ENCODE results near the gene UHRF2. TPM values are rescaled to one million over a fixed set of nuclear protein-coding genes. Genes with fewer than 3 reads are reported as not detected.

Gene UHRF2
- total RNA-seq, 6 donors from 2014 or later: 30.4 to 110 (median 36.1) TPM

GRCh38 chr9:6471231-6471850 lies 58.3 kb downstream of the UHRF2 start:
- H3K27ac ChIP-seq: no peak overlapping the region
- ATAC-seq (ENCODE audit: low FRiP score in 2 of 2): no peak
- H3K36me3 ChIP-seq: peaks cover 0 to 10% (median 0%) of the 10 kb centered on the region in 4 donors
- no peak for DNase-seq
- TF ChIP-seq POLR2AphosphoS5 (IDR thresholded peaks at IDR 0.05): no peak
- WGBS, 2 donors: 80 to 89% methylated on average over 1 to 2 of the region's 2 CpGs
- H3K27me3 ChIP-seq: no peaks in the 10 kb centered on the region
- H3K4me3 ChIP-seq: no peak overlapping the region
- no peaks in the 10 kb centered on the region for H3K9me3 ChIP-seq
- H3K4me1 ChIP-seq: no peaks in the 10 kb centered on the region

GRCh38 chr9:6473151-6473550 lies 60.2 kb downstream of the UHRF2 start:
- Histone ChIP-seq H3K9me3 (no peaks in the 10 kb centered on the region), H3K27ac (no peak overlapping the region), H3K27me3 (no peaks in the 10 kb centered on the region), H3K36me3 (peaks cover 0 to 26% (median 3%) of the 10 kb centered on the region in 4 donors), H3K4me1 (no peaks in the 10 kb centered on the region), H3K4me3 (no peak overlapping the region)
- WGBS, 2 donors: 85 to 88% methylated on average over 2 of the region's 2 CpGs
- DNase-seq: no peak
- TF ChIP-seq POLR2AphosphoS5 (IDR thresholded peaks at IDR 0.05) (no peak), CTCF (IDR thresholded peaks at IDR 0.05) (no peak), POLR2A (IDR thresholded peaks at IDR 0.05) (no peak), EP300 (IDR thresholded peaks at IDR 0.05) (no peak)
- ATAC-seq (ENCODE audit: low FRiP score in 2 of 2): no peak

- peaks cover 2 to 60% (median 25%) of the 10 kb centered on the region in 4 donors for H3K36me3 ChIP-seq
Measured at GRCh38 chr9:6479959-6480358, 67.0 kb downstream of the UHRF2 start.

DNA sequence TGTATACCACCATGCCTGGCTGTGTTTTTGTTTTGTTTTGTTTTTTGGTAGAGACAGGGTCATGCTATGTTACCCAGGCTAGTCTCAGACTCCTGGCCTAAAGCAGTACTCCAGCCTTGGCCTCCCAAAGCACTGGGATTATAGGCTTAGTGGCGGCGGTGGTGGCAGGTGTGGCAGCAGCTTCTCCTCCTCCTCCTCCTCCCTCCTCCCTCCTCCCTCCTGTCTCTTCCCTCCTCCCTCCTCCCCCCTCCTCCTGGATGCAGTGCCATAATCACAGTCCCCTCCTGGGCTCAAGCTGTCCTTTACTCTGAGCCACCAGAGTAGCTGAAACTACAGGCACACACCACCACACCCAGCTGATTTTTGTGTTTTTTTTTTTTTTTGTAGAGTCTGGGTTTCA lies 71.2 kb downstream of the UHRF2 start:
- peaks cover 3 to 73% (median 33%) of the 10 kb centered on the region in 4 donors for H3K36me3 ChIP-seq
- H3K4me1 ChIP-seq: no peaks in the 10 kb centered on the region
- no peaks in the 10 kb centered on the region for H3K9me3 ChIP-seq
- H3K4me3 ChIP-seq: no peak overlapping the region
- H3K27ac ChIP-seq: no peak overlapping the region
- no peaks in the 10 kb centered on the region for H3K27me3 ChIP-seq
- DNase-seq: no peak
- 88 to 100% methylated on average over 2 of the region's 2 CpGs for WGBS, 2 donors
- ATAC-seq (ENCODE audit: low FRiP score in 2 of 2): no peak
- TF ChIP-seq EP300 (IDR thresholded peaks at IDR 0.05) (no peak), POLR2AphosphoS5 (IDR thresholded peaks at IDR 0.05) (no peak), POLR2A (IDR thresholded peaks at IDR 0.05) (no peak), CTCF (IDR thresholded peaks at IDR 0.05) (no peak)

More at GRCh38 chr9:6479959-6480358, 67.0 kb downstream of the UHRF2 start:
- DNase-seq (no peak), ATAC-seq (ENCODE audit: low FRiP score in 2 of 2) (no peak)
- 73 to 80% methylated on average over 2 of the region's 2 CpGs for WGBS, 2 donors
- H3K9me3 ChIP-seq: no peaks in the 10 kb centered on the region
- H3K4me1 ChIP-seq: no peaks in the 10 kb centered on the region
- no peak overlapping the region for H3K4me3 ChIP-seq
- TF ChIP-seq POLR2A (IDR thresholded peaks at IDR 0.05): no peak
- no peak for TF ChIP-seq POLR2AphosphoS5 (IDR thresholded peaks at IDR 0.05)
- TF ChIP-seq EP300 (IDR thresholded peaks at IDR 0.05): no peak
- no peak for TF ChIP-seq CTCF (IDR thresholded peaks at IDR 0.05)
- H3K27me3 ChIP-seq: no peaks in the 10 kb centered on the region
- H3K27ac ChIP-seq: no peak overlapping the region

DNA sequence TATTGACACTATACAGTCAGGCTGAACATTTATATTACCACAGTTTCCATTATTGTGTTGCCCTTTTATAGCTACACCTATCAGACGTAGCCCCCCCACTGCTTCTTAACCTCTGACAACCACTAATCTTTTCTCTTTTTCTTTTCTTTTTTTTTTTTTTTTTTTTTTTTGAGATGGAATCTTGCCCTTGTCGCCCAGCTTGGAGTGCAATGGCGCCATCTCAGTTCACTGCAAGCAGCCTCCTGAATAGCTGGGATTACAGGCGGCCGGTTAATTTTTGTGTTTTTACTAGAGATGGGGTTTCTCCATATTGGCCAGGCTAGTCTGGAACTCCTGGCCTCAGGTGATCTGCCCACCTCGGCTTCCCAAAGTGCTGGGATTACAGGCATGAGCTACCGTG lies 75.4 kb downstream of the UHRF2 start:
- no peak for ATAC-seq (ENCODE audit: low FRiP score in 2 of 2)
- DNase-seq: no peak
- TF ChIP-seq EP300 (IDR thresholded peaks at IDR 0.05) (no peak), POLR2AphosphoS5 (IDR thresholded peaks at IDR 0.05) (no peak), CTCF (IDR thresholded peaks at IDR 0.05) (no peak), POLR2A (IDR thresholded peaks at IDR 0.05) (no peak)
- no peaks in the 10 kb centered on the region for H3K9me3 ChIP-seq
- no peaks in the 10 kb centered on the region for H3K27me3 ChIP-seq
- no peaks in the 10 kb centered on the region for H3K4me1 ChIP-seq
- 92 to 93% methylated on average over 7 of the region's 7 CpGs for WGBS, 2 donors
- H3K4me3 ChIP-seq: no peak overlapping the region
- H3K27ac ChIP-seq: no peak overlapping the region
- peaks cover 3 to 66% (median 20%) of the 10 kb centered on the region in 4 donors for H3K36me3 ChIP-seq

All from upper lobe of left lung (tissue), 6 donors.